ENCODE measurements around the gene MLXIP.
"Not testable (repeated sequence)": the region's sequence is repeated elsewhere in the genome, so short reads cannot be mapped to it uniquely, and the experiment has no call there.

The MLXIP gene

DNA sequence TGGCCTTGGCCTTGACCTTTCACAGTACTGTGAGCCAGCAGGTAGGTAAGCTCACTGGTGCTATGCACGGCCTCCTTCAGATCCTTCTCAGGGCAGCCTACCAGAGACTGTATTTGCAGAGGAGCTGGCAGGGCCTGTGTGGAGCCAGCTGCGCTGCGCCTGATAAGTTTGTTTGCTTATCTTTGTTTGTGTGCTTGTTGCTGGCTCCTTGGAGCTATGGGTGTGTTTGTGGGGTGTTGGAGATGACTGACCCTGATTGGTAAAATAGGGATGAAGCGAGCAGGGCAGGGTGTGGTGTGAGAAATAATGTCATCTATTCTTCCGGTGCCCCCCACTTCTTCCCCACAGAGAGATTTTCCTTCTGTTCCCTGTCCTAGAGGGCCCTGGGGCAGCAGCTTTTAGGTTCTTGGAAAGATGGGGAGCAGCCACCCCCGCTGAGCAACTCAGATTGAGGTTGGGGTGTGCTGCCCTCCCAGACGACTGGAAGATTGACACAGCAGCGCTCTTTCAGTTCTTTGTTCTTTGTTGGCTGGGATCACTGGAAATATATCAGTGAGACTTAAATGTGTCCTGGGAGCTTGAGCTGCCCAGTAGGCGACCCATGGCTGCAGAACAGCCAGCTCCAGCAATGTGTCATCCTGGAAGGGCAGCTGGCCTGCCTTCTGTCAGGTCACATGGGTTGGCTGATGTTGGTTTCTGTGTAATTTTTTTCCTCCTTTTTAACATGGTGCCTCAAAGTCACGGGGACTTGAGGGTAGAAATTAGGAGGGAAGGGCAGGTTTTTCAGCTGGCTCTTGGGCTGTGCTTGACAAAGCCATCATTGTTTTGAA lies 19.6 kb downstream of the MLXIP start:
- no peak for DNase-seq

DNA sequence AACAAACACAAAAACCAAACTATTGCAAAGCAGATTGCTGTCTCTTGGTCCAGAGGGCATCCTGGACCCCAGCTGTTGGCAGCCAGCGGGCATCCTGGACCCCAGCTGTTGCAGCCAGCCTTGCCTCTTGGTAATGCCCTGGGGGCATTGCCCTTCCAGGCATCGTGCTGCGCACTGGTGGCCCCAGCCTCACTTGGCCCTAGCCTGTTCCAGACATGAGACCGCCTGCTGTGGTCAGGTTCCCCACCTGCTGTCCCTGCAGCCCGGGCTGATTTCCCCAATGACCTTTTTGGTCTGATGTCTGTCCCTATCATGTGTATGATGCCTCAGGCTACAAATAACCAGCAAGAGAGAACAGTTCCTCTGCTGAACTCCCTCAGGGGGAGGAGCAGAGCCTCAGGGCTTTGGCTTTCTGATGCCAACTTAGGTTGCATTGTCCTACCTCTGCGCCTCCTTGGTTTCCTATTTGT lies 20.8 kb downstream of the MLXIP start:
- no peak for DNase-seq

DNA sequence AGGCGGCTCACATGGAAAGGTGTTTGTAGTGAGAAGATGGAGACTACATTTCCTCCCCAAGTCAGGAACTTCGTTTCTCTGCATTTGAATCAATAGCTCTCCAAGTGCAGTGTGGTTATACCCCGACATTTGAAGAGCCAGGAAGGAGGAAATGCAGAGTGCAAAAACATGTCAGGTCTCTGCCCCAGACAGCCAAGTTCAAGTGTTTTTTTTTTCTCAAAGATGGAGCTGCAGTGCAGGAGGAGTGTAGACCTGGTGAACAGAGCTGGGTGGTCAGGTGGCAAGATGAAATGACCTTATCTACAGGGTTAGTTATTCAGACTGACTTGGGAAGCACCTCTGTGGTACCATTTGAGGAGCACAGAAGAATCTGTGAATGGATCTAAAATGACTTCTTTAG lies 21.3 kb downstream of the MLXIP start:
- no peak for DNase-seq

DNA sequence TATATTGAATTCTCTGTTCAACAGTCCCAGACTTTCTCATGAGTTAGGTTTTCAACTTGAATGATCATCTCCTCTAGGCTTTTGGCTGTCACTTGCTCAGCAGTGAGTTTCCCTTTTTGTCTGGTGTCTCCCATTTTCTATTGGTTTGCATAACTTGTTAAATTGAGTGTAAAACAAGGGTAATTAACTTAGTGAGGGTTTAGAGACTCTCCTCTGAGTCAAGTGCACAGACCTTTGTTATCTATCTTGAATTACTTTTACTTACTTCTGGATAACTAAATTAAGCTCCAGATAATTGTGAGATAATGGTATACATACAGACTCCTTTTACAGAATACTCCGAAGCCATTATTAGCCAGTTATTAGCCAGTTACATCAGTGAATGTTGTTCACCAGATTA lies 22.0 kb downstream of the MLXIP start:
- no peak for DNase-seq

DNA sequence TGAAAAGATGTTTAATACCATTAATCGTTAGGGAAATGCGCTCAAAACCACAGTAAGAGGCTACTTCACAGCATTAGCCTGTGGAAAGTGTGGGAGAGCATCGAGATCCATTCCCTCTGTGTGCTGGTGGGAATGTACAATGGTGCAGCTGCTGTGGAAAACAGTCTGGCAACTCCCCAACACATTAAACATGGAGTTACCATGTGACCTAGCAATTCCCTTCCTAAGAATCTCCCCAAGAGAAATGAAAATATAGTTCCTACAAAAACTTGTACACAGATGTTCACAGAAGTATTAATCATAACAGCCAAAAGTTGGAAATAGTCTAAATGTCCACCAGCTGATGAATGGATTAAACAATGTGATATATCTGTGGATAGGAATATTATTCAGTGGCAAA lies 23.8 kb downstream of the MLXIP start:
- no peak for DNase-seq

DNA sequence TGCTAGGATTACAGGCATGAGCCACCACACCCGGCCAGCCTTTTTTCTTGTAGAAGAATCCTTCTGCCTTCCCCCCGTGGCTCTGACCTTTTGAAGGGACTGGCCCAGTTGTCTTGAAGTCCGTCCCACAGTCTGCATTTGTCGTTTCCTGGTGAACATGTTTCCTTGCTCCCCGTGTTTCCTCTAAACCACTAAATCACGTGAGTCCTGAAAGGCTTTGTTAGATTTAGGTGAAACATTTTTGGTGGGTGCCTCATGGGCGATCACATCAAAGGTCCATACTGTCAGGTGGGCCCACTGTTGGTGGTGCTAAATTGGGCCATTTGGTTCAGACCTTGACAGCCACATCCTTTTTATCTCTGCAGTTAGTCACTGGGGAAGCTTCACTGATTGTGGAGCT lies 26.3 kb downstream of the MLXIP start:
- no peak for DNase-seq

DNA sequence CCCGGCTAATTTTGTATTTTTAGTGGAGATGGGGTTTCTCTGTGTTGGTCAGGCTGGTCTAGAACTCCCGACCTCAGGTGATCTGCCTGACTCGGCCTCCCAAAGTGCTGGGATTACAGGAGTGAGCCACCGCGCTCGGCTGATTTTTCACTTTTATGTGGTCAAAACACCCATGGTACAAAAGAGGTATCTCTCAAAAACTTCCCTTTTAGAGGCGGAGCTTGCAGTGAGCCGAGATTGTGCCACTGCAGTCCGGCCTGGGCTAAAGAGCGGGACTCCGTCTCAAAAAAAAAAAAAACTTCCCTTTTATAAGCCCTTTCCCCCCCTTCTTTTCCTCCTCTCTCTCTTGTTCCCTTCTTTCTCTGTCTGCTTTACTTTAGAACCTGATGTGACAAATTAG lies 26.9 kb downstream of the MLXIP start:
- not testable (repeated sequence) for DNase-seq

DNA sequence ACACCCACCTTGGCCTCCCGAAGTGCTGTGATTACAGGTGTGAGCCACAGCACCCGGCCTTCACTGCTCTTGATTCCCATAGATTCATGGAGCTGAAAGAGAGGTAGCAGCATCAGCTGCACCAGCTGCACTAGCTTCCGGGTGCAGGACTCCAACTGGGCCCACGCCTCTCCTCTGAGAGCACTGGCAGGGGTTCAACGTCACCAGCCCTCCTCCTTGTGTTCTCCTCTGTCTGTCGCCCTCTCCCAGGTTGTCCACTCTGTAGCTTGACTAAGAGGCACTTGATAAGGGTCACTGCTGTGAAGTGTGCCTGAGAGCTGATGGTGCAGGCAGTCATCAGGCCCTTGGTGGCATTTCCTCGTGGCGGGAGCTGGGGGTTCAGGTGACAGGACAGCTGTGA lies 28.3 kb downstream of the MLXIP start:
- DNase-seq: no peak

DNA sequence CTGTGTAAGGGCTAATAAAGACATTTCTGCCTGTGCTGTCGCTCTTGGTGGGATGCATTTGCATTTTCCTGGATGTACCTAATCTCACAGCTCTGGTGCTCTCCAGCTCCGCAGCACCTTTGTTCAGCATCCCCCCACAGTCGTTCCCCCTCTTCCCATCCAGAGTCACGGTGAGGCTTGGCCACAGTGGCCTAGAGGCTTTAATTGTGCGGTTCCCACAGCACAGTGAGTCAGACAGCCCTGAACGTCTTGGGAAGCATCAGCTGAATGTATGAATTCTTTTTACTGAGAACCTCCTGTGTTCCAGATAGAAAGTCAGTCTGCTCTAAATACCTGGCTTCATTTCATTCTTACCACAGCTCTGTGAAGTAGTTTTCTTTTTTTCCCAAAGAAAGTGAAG lies 28.7 kb downstream of the MLXIP start:
- DNase-seq: peak; percentile 40

DNA sequence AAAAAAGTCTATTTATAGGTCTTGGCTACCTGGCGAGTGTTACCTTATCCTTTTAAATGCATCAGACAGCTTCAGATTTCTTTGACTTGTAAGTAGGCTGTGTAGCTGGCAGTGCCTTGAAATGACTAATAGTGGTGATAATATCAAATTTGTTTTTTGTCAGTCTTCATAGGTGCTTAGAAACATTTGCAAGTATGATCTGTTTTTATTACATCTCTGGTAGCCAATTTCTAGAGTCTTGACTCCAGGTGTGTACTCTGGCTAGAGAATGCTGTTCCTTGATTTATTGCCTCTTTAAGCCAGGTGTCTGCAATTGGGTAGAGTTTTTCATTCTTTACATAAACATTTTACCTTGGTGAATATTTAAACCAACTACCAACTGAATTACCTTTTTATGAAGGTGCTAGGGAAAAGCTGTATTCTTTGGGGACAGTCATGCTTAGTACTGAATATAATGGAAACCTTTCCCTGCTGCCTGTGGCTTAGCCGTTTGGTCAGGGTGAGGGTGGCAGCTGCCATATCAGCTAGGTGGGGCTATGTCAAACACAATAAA lies 32.6 kb downstream of the MLXIP start:
- DNase-seq: no peak

DNA sequence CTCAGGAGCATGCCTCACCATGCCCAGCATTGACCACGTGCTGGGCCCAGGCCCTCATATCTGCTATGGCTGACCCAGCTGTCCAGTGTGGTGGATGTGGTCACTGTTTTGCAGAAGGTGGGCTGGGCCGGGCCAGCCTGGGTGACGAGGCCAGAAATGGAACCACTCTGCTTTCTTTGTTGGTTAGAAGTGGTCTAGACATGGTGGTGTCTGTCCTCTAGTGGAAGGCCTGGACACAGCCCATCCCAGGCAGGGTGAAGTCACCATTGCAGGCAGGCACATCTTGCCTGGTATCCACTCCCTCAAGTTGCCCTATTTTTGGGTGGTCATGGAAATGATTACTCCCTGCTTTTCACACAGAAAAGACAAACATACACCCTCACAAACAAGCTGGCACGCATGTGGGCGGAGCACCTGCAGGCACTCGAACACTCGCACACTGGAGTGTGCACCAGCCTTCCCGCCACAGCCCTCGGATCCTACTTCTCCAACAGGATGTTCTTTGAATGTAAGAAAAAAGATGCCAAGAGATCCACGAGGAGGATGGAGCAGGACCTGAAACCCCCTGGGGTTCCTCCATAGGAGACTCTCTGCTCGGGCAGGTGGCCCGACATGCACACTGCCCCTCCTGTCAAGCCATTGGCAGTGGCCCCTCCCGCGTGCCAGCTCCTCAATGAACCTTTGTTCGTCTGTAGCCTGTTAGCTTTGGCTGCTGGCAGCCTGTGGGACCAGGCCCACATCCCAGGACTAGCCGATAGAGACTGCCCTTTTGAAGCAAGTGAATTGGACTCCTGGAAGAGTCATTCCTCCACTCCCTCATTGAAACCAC lies 38.4 kb downstream of the MLXIP start:
- no peak for DNase-seq

DNA sequence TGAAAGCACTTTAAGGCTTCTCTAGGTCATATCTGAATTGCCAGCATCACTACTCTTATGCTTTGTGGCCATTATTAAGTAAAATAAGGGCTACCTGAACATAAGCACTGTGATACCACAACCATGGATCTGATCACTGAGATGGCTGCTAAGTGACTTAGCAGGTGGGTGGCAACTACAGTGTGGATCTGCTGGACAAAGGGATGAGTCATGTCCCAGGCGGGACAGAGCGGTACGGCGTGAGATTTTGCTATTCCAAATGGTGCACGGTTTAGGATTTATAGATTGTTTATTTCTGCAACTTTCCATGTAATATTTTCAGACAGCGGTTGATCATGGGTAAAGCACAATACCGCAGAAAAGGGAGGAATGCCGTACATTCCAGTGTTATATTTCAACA lies 39.4 kb downstream of the MLXIP start:
- DNase-seq: no peak

DNA sequence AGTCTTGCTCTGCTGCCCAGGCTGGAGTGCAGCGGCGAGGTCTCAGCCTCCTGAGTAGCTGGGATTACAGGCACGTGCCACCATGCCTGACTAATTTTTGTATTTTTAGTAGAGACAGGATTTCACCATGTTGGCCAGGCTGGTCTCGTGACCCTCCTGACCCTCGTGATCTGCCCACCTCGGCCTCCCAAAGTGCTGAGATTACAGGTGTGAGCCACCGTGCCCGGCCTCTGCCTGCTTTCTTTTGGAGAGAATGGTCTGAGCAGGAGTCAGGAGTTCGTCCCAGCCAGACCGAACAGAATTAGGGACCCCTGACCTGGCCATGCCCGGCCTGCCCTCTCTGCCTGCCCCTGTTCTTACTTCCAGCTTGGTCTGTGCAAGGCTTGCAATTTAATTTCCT lies 42.8 kb downstream of the MLXIP start:
- DNase-seq: not testable (repeated sequence)

DNA sequence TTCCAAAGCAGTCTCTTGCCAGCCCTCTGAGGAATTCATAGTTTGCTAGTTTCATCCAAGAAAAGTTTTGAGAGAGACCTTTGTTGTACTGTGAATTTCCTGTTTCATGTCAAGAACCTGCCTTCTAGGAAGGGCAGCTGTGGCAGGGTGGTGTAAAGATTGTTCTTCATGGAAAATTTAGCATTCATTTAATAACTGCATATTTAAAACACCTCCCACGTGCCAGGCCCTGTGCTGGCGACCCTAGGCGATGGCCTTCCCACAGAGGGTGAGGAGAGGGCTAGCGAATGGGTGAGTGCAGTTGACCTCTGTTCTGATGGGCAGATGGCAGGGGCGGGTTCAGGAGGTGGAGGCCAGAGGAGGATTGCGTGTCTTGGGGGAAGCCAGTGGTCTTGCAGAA lies 43.2 kb downstream of the MLXIP start:
- no peak for DNase-seq

DNA sequence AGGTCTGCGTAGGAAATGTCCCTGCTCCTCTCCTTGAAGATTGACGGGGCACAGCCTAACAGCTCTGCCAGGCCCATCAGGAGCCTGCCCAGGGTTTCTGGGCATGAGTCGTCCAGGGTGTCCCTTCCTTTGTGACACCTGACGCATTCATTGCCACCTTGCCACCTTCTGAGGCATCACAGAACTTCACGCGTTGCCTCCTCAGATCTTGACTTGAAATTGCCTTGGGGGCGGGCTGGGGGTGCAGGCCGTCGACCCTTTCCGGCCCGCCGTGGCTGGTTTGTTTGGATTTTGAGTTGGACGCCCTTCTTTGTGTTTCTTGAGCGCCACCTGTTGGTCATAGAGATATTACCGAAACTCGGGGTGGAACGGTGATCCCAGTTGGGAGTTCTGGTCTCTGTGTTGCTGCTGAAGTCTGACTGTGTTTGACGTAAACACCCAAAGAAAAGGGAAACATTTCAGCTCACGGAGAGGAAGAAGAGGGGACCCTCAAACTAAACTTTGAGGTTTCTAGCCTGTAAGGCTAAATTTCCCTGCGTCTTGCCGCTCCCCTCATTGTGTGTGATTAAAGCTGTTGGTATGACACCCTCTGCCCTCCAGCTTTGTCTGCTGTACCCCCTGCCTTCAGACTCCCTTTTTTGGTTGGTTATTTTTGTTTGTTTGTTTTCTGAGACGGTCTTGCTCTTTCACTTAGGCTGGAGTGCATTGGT lies 44.6 kb downstream of the MLXIP start:
- peak; percentile 4 for DNase-seq

DNA sequence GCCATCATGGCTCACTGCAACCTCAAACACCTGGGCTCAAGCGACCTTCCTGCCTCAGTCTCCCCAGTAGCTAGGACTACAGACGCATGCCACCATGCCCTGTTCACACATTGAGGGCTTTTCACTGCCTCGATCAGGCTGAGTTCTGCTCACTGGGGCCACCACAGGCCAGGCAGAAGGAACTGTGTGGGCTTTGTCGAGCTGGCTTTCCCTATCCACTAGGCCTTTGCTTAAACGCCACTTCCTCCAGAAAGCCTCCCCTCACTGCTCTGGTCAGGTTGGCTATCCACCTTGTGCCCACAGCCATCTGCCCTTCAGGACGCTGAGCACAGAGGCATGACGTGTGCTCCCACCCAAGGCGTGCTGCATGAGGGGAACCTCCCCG lies 45.2 kb downstream of the MLXIP start:
- no peak for DNase-seq

DNA sequence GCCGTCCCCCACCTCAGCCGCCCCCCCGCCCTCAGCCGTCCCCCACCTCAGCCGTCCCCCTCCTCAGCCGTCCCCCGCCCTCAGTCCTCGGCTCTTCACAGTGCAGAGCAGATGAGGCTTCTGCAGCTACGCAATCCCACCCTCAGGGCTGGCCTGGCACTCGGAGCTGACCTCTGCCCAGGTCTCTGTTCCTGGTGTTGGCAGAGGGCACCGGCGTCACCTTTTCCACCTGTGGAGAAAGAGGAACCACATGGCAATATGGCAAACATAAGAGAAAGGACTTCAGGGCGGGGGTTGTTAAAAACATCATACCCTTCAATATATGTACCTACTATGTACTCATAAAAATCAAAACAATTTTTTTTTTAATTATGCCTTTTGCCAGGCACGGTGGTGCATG lies 45.8 kb downstream of the MLXIP start:
- DNase-seq: no peak

DNA sequence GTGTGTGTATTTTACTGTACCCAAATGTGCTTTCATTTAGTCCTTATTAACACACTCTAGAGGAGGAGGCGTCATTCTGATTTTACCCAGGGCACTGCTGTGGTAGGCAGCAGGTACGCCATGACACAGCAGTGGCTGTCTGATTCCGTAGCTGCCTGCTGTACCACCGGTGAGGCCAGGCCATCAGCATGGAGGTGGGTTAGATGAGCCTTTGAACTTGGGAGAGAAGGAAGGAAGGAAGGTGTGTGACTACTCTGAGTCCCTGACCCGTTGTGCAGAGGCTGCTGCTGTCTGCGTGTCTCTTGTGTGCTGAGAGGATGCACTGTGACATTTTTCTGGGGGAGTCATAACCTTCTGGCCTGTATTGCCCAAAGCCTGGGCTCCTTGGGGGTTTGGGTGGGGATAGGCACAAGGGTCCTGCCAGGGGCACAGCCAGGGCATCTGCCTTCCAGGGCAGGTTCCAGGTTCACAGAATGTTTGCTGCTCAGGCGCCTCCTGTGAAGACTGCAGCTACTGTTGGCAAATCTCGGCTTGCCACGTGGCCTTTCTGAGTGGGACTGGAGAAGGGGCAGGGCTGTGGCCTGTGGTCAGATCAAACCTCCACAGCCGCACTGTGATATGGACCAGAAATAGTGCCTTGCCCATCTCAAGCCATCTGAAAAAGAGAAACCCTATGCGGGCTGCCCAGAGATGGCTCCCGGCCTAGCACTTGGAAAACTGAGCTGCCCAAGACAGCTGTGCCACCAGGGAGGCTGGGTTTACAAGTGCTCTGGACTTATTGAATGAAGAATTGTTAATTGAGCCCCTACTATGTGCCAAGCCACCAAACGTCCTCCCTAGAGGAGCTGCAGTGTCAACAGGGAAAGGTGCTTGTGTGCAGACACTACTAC lies 47.1 kb downstream of the MLXIP start:
- no peak for DNase-seq

DNA sequence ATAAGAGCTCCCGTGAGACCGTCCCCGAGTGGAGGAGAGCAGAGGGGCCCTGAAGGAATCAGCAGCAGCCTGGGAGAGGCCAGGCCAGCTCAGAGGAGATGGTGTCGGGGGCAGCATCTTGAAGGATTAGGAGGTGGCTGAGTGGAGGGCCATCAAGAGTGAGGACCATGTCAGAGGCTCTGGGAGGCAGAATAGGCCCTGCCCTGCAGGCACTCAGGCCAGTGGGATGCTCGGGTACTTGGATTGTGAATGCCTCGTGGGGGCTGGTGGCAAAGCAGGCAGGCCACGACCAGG lies 47.7 kb downstream of the MLXIP start:
- no peak for DNase-seq

DNA sequence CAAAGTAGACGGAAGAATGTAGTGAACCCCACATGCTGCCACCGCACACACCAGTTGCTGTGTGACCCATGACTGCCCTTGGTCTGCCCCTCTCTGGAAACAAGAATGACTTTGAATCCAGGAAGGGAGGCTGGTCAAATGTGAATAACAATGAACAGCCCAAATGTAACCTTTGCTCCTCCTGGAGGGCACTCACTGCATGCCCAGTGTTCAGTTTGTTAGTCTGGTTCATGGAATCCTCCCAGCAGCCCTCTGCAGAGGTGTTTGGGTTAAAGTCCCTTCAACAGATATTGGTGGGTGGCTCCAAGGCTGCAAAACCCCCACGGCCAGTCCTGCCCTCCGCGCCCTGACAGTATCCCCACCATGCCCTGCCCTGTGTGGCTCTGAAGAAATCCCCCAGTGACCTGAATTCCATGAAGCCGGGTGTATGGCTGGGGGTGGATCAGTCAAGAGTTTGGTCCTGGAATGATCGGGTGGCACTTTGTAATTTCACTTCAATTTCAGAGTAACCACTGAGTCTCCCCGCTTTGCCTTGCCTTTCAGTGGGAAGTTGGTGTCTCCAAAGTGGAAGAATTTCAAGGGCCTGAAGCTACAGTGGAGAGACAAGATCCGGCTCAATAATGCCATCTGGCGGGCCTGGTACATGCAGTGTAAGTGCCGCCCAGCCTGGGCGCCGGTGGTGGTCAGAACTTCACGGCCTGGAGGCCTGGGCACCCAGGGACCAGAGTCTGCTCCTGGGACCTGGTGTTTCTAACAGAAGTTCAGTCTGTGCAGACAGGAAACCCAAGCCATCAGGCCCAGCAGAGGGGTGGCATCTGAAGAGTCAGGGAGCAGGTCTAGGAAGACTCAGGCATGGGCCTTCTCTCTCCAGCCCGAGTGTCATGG lies 48.4 kb downstream of the MLXIP start:
- DNase-seq: no peak

DNA sequence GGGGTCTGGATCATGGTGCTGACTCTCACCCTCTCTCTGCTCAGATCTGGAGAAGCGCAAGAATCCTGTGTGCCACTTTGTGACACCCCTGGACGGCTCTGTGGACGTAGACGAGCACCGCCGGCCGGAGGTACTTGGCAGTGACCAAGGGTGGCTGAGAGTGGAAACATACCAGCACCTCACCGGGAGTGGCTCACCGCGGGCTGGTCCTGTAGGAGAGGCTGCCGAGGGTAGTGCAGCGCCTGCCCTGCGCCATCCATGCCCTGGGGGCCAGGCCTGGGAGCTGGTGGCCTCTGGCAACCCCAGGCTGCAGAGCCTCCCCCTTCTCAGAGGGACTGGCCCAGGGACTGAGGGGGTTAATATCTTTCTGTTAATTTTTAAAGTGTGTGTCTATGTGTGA lies 49.3 kb downstream of the MLXIP start:
- no peak for DNase-seq
